GM18951 (cell line): ENCODE data around the gene AIG1.
"Not testable (repeated sequence)": the region's sequence is repeated elsewhere in the genome, so short reads cannot be mapped to it uniquely, and the experiment has no call there.

ENCODE experiments used
- POLR2A ChIP-seq: IDR thresholded peaks from 4 replicates; pipeline ENCODE4 v1.6.1; 2011; ENCODE audit warnings: mild to moderate bottlenecking; ENCODE audit not compliant: insufficient read length, insufficient read depth; ENCODE audit errors: extremely low read depth
- in situ Hi-C: fragments of 300-500 bp; cut with MboI; formaldehyde crosslinking; loops from one replicate; pipeline ENCODE4 v1.12.0; 2022; ENCODE audit warnings: low sequenced_read_pairs, mixed read lengths, inconsistent platforms; ENCODE audit not compliant: unreplicated experiment

AIG1 gene

GRCh38 chr6:143160439-143161220, 99.9 kb downstream of the AIG1 start:
- TF ChIP-seq POLR2A, result no peak
- in situ Hi-C loops, result no loop called here

GRCh38 chr6:143163621-143164020, 102.9 kb downstream of the AIG1 start:
- in situ Hi-C loops, result no loop called here
- TF ChIP-seq POLR2A, result no peak

- in situ Hi-C loops, result no loop called here
- no peak for TF ChIP-seq POLR2A
These were observed 103.9 kb downstream of the AIG1 start for GRCh38 chr6:143164565-143165105.

- TF ChIP-seq POLR2A, result no peak
- in situ Hi-C loops, result no loop called here
These were observed 104.7 kb downstream of the AIG1 start for GRCh38 chr6:143165315-143165855.

- TF ChIP-seq POLR2A, result no peak
- in situ Hi-C loops, result no loop called here
These were observed 105.6 kb downstream of the AIG1 start for GRCh38 chr6:143166247-143166695.

GRCh38 chr6:143167224-143167623, 106.5 kb downstream of the AIG1 start:
- TF ChIP-seq POLR2A, result no peak
- in situ Hi-C loops, result no loop called here

- in situ Hi-C loops, result not testable (repeated sequence)
These were observed 107.7 kb downstream of the AIG1 start for GRCh38 chr6:143168396-143168816.

GRCh38 chr6:143169440-143169839, 108.8 kb downstream of the AIG1 start:
- TF ChIP-seq POLR2A, result no peak
- in situ Hi-C loops, result no loop called here

- TF ChIP-seq POLR2A, result no peak
These were observed 113.8 kb downstream of the AIG1 start for GRCh38 chr6:143174516-143174915.

GRCh38 chr6:143174951-143175350, 114.3 kb downstream of the AIG1 start:
- in situ Hi-C loops, result no loop called here
- no peak for TF ChIP-seq POLR2A

More at GRCh38 chr6:143174516-143174915, 113.8 kb downstream of the AIG1 start:
- in situ Hi-C loops, result no loop called here

GRCh38 chr6:143176090-143177021, 115.7 kb downstream of the AIG1 start:
- no peak for TF ChIP-seq POLR2A
- in situ Hi-C loops, result no loop called here

GRCh38 chr6:143177706-143178105, 117.0 kb downstream of the AIG1 start:
- no peak for TF ChIP-seq POLR2A
- in situ Hi-C loops, result no loop called here

GRCh38 chr6:143179096-143179495, 118.4 kb downstream of the AIG1 start:
- TF ChIP-seq POLR2A, result no peak
- in situ Hi-C loops, result no loop called here
